ENCODE data around the gene CLDND1.

GRCh38 chr3:98567666-98568270, 45.1 kb upstream of the CLDND1 start:
- TF ChIP-seq, protein P1, sequence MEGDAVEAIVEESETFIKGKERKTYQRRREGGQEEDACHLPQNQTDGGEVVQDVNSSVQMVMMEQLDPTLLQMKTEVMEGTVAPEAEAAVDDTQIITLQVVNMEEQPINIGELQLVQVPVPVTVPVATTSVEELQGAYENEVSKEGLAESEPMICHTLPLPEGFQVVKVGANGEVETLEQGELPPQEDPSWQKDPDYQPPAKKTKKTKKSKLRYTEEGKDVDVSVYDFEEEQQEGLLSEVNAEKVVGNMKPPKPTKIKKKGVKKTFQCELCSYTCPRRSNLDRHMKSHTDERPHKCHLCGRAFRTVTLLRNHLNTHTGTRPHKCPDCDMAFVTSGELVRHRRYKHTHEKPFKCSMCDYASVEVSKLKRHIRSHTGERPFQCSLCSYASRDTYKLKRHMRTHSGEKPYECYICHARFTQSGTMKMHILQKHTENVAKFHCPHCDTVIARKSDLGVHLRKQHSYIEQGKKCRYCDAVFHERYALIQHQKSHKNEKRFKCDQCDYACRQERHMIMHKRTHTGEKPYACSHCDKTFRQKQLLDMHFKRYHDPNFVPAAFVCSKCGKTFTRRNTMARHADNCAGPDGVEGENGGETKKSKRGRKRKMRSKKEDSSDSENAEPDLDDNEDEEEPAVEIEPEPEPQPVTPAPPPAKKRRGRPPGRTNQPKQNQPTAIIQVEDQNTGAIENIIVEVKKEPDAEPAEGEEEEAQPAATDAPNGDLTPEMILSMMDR (IDR thresholded peaks at IDR 0.05), result no peak
- no peak for TF ChIP-seq POLR2A (IDR thresholded peaks at IDR 0.05)
